Activated CD8-positive, alpha-beta T cell treated with anti-CD3 and anti-CD28 coated beads, Interleukin-2, amount 10 ng/mL, durations not matched to agents 7 days and 5 days (primary cell): Measurements from ENCODE around the gene SYVN1. TPM values are rescaled to one million over a fixed set of nuclear protein-coding genes. Genes with fewer than 3 reads are reported as not detected.
"Not testable (repeated sequence)": the region's sequence is repeated elsewhere in the genome, so short reads cannot be mapped to it uniquely, and the experiment has no call there.

Experiments
- ATAC-seq: fragments of 150-1000 bp; cut with Tn5 transposase; one replicate; pipeline ENCODE4 v1.10.0; 2021; ENCODE audit warnings: moderate library complexity
- CTCF ChIA-PET: fragments of 350-600 bp; sonication (Branson Sonifier 250); formaldehyde crosslinking; loops from one replicate; lab custom pipeline; 2021; ENCODE audit warnings: antibody characterized with exemption; lab: Charles Lee
- POLR2A ChIA-PET: fragments of 350-600 bp; sonication (Branson Sonifier 250); formaldehyde crosslinking; loops from one replicate; lab custom pipeline; 2021; ENCODE audit warnings: antibody characterized with exemption; lab: Charles Lee
- DNase-seq: peaks from one replicate; pipeline ENCODE4 v3.0.0-alpha.2; 2020
- H3K27ac Mint-ChIP-seq: one replicate; pipeline ENCODE4 v1.8.0; 2021; ENCODE audit warnings: mild to moderate bottlenecking, mixed read lengths
- H3K27me3 Mint-ChIP-seq: one replicate; pipeline ENCODE4 v1.8.0; 2021; ENCODE audit warnings: low read depth, mixed read lengths
- H3K36me3 Mint-ChIP-seq: one replicate; pipeline ENCODE4 v1.8.0; 2021; ENCODE audit warnings: low read depth, mixed read lengths
- H3K4me1 Mint-ChIP-seq: one replicate; pipeline ENCODE4 v1.8.0; 2021; ENCODE audit warnings: low read depth, mixed read lengths
- H3K4me3 Mint-ChIP-seq: one replicate; pipeline ENCODE4 v1.8.0; 2021; ENCODE audit warnings: mild to moderate bottlenecking, mixed read lengths
- H3K9me3 Mint-ChIP-seq: one replicate; pipeline ENCODE4 v1.8.0; 2022; ENCODE audit warnings: mixed read lengths; ENCODE audit not compliant: insufficient read depth
- total RNA-seq, 2 experiments: library from RNA; stranded (reverse); gene quantifications; one replicate each; pipeline ENCODE4 v1.2.3, GENCODE V29; 2021

The SYVN1 gene
- total RNA-seq, 2 experiments from 2014 or later, result 28.7 to 33.0 TPM

GRCh38 chr11:65125197-65126056 is 8.9 kb downstream of the SYVN1 start:
- no peak for ATAC-seq
- no peak for DNase-seq
- peaks cover 55% of the 10 kb centered on the region for H3K36me3 Mint-ChIP-seq
- H3K4me3 Mint-ChIP-seq, result no peak overlapping the region
- H3K9me3 Mint-ChIP-seq, result no peaks in the 10 kb centered on the region
- H3K4me1 Mint-ChIP-seq, result peaks cover 26% of the 10 kb centered on the region
- POLR2A ChIA-PET, result interaction anchor here (0.6 to 1.8 kb wide), 3 partner anchors 10 to 350 kb away, joined by 4 to 5 read pairs (median 4); no protein-coding TSS in a partner anchor
- H3K27me3 Mint-ChIP-seq, result no peaks in the 10 kb centered on the region
- H3K27ac Mint-ChIP-seq, result no peak overlapping the region
- CTCF ChIA-PET, result no interaction called here

GRCh38 chr11:65124480-65125196 is 9.7 kb downstream of the SYVN1 start:
- POLR2A ChIA-PET, result interaction anchor here (0.6 to 1.8 kb wide), 3 partner anchors 11 to 350 kb away, joined by 4 to 5 read pairs (median 4); no protein-coding TSS in a partner anchor
- ATAC-seq, result no peak
- Mint-ChIP-seq H3K27me3 (no peaks in the 10 kb centered on the region), H3K4me3 (no peak overlapping the region), H3K27ac (no peak overlapping the region), H3K9me3 (no peaks in the 10 kb centered on the region), H3K4me1 (peaks cover 34% of the 10 kb centered on the region), H3K36me3 (peaks cover 60% of the 10 kb centered on the region)
- no peak for DNase-seq
- CTCF ChIA-PET, result no interaction called here

- CTCF ChIA-PET, result interaction anchor here (0.8 to 3.5 kb wide), 18 partner anchors 10 to 418 kb away, joined by 3 to 56 read pairs (median 4); partner anchors contain the start of genes ARL2, CAPN1, CDC42BPG and CDC42EP2
- Mint-ChIP-seq H3K36me3 (peaks cover 68% of the 10 kb centered on the region), H3K4me3 (peak within 1 kb of the TSS; percentile 100), H3K27me3 (no peaks in the 10 kb centered on the region), H3K4me1 (peaks cover 47% of the 10 kb centered on the region), H3K27ac (peak within 1 kb of the TSS; percentile 99), H3K9me3 (no peaks in the 10 kb centered on the region)
- ATAC-seq (peak; percentile 85), DNase-seq (peak; percentile 100)
- POLR2A ChIA-PET, result interaction anchor here (0.6 to 2.9 kb wide), 33 partner anchors 9 to 1172 kb away, joined by 3 to 31 read pairs (median 4); partner anchors contain the start of genes ARL2, ATG2A, CAPN1 and CDCA5
These were observed 12.2 kb downstream of the SYVN1 start, which contains the start of the genes FAU and MRPL49 for GRCh38 chr11:65121865-65122696. FAU (minus strand) TSS chr11:65122134; CDS start chr11:65121813, 321 bp downstream. MRPL49 (plus strand) TSS chr11:65122321; CDS start chr11:65122347, 26 bp downstream.

GRCh38 chr11:65121447-65121864 is 12.9 kb downstream of the SYVN1 start:
- ATAC-seq, result peak; percentile 1
- Mint-ChIP-seq H3K4me3 (peak overlapping the region; percentile 100), H3K9me3 (no peaks in the 10 kb centered on the region), H3K27ac (peak overlapping the region; percentile 99), H3K27me3 (no peaks in the 10 kb centered on the region), H3K4me1 (peaks cover 51% of the 10 kb centered on the region), H3K36me3 (peaks cover 68% of the 10 kb centered on the region)
- DNase-seq, result peak; percentile 44
- ChIA-PET CTCF (interaction anchor here (0.8 to 3.5 kb wide), 16 partner anchors 10 to 277 kb away, joined by 3 to 56 read pairs (median 4); partner anchors contain the start of genes ARL2, CAPN1, CDC42BPG and SAC3D1), POLR2A (interaction anchor here (0.6 to 2.9 kb wide), 28 partner anchors 9 to 379 kb away, joined by 3 to 31 read pairs (median 4); partner anchors contain the start of genes ARL2, ATG2A, CAPN1 and CDCA5)

GRCh38 chr11:65120831-65121230 is 13.5 kb downstream of the SYVN1 start:
- ChIA-PET CTCF (interaction anchor here (0.8 to 3.5 kb wide), 10 partner anchors 9 to 342 kb away, joined by 3 to 56 read pairs (median 4); partner anchors contain the start of genes ARL2, CAPN1, SAC3D1 and TM7SF2), POLR2A (interaction anchor here (0.5 to 2.9 kb wide), 9 partner anchors 9 to 247 kb away, joined by 3 to 31 read pairs (median 7); partner anchors contain the start of genes ARL2, SAC3D1, SYVN1 and TM7SF2)
- peaks cover 57% of the 10 kb centered on the region for H3K4me1 Mint-ChIP-seq
- H3K27me3 Mint-ChIP-seq, result no peaks in the 10 kb centered on the region
- ATAC-seq, result no peak
- no peaks in the 10 kb centered on the region for H3K9me3 Mint-ChIP-seq
- peak overlapping the region; percentile 100 for H3K4me3 Mint-ChIP-seq
- no peak for DNase-seq
- H3K27ac Mint-ChIP-seq, result peak overlapping the region; percentile 99
- peaks cover 63% of the 10 kb centered on the region for H3K36me3 Mint-ChIP-seq

GRCh38 chr11:65119670-65119995 is 14.7 kb downstream of the SYVN1 start:
- H3K27ac Mint-ChIP-seq, result peak overlapping the region; percentile 99
- no peak for DNase-seq
- CTCF ChIA-PET, result interaction anchor here (0.6 to 3.5 kb wide), 7 partner anchors 8 to 271 kb away, joined by 3 to 56 read pairs (median 4); partner anchors contain the start of gene TM7SF2
- H3K9me3 Mint-ChIP-seq, result no peaks in the 10 kb centered on the region
- no peaks in the 10 kb centered on the region for H3K27me3 Mint-ChIP-seq
- peaks cover 63% of the 10 kb centered on the region for H3K4me1 Mint-ChIP-seq
- ATAC-seq, result no peak
- H3K4me3 Mint-ChIP-seq, result peak overlapping the region; percentile 100
- POLR2A ChIA-PET, result interaction anchor here (1.1 to 1.3 kb wide), 2 partner anchors 79 to 316 kb away, joined by 3 read pairs; partner anchors contain the start of gene SAC3D1
- H3K36me3 Mint-ChIP-seq, result peaks cover 64% of the 10 kb centered on the region

- POLR2A ChIA-PET, result interaction anchor here (0.9 to 2.8 kb wide), 6 partner anchors 22 to 456 kb away, joined by 3 to 12 read pairs (median 4); partner anchors contain the start of genes ARL2, EHBP1L1, POLA2 and SAC3D1
- H3K4me3 Mint-ChIP-seq, ATAC-seq, H3K9me3 Mint-ChIP-seq, DNase-seq, H3K27me3 Mint-ChIP-seq: not testable (repeated sequence)
- Mint-ChIP-seq H3K36me3 (peaks cover 61% of the 10 kb centered on the region), H3K4me1 (peaks cover 58% of the 10 kb centered on the region), H3K27ac (peak overlapping the region; percentile 69)
- CTCF ChIA-PET, result interaction anchor here (0.6 to 3.0 kb wide), 15 partner anchors 9 to 315 kb away, joined by 3 to 17 read pairs (median 6); partner anchors contain the start of genes ARL2, SYVN1 and VPS51
These were observed 15.2 kb downstream of the SYVN1 start for GRCh38 chr11:65118891-65119669.

GRCh38 chr11:65118097-65118837 is 16.1 kb downstream of the SYVN1 start:
- Mint-ChIP-seq H3K4me3 (peak overlapping the region; percentile 90), H3K4me1 (peaks cover 64% of the 10 kb centered on the region), H3K27ac (peak overlapping the region; percentile 97), H3K9me3 (no peaks in the 10 kb centered on the region), H3K36me3 (peaks cover 60% of the 10 kb centered on the region), H3K27me3 (no peaks in the 10 kb centered on the region)
- no peak for DNase-seq
- ChIA-PET CTCF (interaction anchor here (0.6 to 3.0 kb wide), 24 partner anchors 8 to 379 kb away, joined by 3 to 17 read pairs (median 6); partner anchors contain the start of genes ARL2, SAC3D1, SF1 and SYVN1), POLR2A (interaction anchor here (0.6 to 3.4 kb wide), 15 partner anchors 9 to 658 kb away, joined by 3 to 14 read pairs (median 4); partner anchors contain the start of genes ARL2, EHBP1L1, POLA2 and SAC3D1)
- ATAC-seq, result no peak
